UCSD-AML1 (cell line): ENCODE measurements around the gene CDH20.

ENCODE experiments used
- DNase-seq: peaks from one replicate; lab custom pipeline; 2025; ENCODE audit not compliant: unreplicated experiment; lab: John Stamatoyannopoulos, UW

CDH20 gene

DNA sequence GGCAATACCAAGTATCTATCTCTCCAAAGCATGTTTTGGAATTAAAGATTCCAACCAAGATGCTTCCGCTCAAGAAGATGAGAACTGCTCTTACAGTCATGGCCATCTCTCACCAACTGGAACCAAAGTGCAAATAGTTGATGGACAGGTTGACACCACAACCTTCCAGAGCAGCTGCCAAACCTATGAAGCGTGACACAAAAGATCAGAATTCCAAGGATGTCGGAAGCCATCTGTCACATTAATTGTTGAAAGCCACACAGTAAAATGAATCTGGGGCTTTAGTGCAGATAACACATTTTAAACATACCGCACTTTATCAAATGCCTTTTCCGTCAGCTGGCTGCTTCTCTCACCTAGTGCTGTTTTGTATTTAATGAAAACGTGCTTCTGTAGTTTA, 195.7 kb downstream of the CDH20 start:
- DNase-seq = no peak

DNA sequence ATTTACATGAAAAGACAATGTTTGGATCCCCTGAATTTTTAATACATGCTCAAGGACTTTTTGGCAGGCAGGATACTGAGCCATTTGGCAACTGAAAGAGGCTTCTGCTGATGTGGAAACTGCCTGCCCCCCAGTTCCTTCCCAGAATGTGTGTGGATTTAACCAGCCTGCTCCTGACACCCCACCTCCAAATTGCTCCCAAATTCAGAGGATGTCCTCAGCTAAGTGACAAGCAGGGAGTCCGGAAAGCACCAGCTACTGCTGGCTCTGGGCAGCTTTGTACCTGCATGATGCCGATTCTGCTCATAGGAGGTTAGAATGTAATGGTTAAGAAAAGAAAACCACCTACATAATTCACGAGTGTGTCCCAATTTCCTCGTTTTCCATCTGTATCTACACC, 197.5 kb downstream of the CDH20 start:
- no peak for DNase-seq

DNA sequence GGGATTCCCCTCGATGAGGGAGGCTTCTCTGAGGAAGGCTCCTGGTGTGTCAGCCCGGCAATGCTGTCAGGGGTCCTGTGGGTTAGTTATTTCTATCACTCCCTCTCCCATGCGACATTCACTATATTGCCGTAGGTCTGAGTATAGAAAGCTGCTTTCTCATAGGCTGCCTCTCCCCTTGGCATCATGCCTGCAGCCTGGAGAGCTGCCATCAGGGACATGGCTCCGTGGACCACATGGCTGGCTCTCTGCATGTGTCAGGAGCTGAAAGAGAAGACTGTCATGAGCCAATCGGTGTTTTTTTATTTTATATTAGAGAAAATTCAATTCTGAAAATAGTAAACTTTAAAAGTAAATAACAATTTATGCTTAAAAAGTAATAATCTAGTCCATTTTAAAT, 198.0 kb downstream of the CDH20 start:
- no peak for DNase-seq

DNA sequence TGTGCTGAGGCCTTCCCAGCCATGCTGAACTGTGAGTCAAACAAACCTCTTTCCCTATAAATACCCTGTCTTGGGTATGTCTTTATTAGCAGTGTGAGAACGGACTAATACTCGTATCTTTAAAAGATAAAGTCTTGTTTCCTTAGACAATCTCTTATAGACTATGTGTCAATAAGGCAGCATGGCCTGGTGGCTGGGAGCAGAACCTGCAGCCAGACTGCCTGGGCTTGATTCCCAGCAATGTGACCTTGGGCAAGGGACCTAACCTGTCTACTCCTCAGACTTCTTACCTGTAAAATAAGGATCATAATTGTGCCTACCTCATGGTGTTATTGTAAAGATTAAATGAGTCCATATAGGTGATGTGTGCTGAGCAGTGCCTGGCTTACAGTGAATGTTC, 198.7 kb downstream of the CDH20 start:
- no peak for DNase-seq

DNA sequence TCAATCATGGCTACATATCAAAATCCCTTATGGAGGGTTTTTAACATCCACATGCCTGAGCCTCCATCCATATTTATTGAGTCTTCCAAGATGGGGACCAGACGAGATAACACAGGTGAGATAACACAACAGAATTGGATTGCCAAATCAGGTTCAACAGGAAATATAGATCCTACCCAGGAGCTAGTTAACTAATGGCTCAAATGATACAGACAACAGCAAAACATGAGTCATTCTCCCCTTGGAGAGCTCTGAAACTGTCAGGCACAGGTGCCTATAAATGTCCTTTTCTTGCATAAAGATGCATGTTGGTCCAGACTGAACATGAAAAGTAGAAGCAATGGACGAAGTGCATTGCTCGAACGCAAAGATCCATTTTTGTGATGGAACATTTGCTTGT, 202.2 kb downstream of the CDH20 start:
- DNase-seq = no peak

DNA sequence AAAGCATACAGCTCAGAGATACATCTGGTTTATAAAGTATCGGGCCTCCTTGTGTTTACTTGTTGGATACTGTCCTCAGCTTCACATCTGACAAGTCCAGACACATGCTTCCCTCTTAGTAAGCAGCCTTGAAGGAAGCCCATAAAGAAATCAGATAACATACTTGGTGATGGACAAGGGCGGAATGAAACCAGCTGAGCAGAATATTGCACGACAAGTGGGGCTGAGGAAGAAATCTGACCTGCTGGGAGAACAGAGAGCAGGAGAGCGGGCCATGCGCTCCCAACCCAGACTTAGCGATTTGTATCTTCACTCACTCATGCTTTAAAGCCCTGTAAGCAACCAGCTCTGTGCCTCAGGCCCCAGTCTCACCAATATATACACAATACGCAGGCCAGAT, 208.4 kb downstream of the CDH20 start:
- DNase-seq = no peak

DNA sequence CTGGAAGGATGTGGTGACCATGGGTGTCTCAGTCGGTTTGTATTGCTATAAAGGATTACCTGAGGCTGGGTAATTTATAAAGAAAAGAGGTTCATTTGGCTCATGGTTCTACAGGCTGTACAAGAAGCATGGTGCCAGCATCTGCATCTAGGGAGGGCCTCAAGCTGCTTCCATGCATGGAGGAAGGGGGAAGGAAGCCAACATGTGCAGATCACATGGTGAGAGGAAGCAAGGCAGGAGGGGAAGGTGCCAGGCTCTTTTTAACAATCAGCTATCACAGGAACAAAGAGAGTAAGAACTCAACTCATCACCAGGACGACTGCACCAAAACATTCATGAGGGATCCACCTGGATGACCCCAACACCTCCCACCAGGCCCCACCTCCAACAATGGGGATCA, 209.4 kb downstream of the CDH20 start:
- no peak for DNase-seq

DNA sequence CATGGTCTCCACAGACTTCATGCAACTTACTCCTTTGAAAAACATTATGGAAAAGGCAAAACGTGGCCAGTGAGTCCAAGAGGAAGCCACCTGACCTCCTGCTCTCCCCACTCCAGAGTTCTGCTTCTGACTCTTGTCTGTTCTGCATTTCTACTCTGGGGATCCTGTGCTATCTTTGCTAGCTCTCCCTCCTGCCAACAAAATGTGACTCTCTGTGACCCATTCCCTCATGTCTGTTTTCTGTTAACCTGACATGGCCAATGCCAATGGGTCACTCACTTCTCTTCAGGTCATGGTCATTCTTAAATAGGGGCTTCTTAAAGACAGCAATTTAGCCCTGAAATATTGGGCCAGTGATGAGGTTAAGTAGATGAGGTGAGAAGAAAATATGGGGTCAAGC, 210.3 kb downstream of the CDH20 start:
- no peak for DNase-seq

DNA sequence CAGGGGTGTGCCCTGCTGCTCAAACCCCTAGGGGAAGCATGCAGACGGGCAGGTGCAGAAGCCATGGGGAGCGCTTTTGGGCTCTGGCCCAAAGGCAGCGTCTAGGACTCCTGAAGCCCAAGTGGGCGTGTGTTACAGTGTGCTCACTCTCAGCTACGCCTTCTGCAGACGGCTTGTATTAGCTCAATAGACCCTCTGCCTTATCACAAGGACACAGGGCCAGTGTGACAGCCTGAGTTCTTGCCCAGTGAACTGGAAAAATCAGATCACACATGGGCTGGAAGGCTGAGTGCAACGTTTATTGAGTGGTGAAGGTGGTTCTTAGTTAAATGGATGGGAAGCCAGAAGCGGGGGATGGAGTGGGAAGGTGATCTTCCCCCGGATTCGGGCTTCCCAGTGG, 210.9 kb downstream of the CDH20 start:
- no peak for DNase-seq

DNA sequence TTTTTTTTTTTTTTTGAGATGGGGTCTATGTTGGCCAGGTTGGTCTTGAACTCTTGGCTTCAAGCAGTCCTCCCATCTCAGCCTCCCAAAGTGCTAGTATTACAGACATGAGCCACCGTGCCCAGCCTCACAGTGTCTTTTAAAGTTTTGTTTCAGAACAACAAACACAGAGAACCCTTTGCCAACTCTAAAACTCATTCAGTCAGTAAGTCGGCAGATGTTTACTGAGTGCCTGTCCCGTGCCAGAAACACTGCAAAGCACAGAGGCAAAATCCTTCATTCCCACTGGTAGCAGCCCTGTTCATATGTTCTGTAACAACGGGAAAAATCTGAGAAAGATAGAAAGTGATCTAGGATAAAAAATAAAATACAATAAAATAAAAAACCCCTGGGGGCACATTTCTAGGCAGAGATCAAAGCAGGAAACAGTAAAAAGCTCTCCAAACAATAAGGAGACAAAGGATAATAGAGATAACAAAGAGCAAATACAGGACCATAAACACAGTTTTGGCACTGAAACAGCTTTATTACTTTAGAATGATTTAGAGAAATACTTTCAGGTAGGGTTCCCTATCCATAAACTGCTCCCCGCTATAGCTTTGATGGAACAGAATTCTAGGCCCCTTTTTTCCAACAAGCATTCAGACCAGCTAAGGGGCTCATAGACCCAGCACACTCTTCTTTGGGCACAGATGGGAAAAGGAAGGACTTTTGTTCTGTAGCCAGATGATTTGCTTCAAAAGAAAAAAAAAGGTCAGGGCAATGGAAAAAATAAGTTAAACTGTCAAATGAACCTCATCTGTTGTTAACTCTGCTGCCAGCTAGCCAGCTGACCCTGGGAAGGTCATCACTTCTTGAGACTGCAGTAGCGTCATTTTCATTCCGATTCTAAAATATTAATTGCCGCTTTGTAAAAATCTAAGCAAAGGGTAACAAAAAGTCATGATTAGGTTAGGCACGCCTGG, 212.3 kb downstream of the CDH20 start:
- no peak for DNase-seq

DNA sequence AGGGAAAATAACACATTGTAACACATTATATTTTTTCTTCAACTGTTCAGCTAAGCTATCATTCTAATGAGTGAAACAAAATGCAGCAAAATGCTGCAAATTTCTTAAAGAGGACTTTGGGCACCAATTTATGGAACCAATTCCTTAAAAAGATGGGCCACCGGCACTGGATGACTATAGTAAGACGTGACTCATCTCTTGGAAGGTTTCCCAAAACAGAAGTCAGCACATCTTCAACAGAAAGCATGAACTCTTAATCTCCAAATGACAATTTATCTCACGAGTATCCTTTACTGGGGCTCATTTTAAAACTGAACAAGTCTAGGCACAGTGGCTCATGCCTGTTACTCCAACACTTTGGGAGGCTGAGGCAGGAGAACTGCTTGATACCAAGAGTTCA, 213.4 kb downstream of the CDH20 start:
- no peak for DNase-seq

DNA sequence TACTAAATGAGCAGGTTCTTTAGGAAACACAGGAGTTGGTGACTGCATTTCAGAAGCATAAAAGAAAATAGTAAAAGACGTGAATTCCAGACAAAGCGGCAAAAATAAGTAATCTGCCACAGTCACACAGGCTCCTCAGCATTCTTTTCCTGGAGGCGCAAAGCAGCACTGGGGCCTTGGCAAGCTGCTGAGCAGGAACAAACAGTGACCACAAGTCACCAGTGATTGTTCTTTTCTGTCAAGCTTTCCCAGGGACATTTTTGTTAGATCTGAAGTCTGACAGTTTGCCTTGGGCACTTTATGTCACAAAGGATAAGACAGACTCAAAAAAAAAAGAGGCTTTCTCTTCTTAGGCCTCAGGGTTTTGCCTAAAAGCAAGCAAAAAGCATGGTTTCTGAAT, 216.2 kb downstream of the CDH20 start:
- no peak for DNase-seq

DNA sequence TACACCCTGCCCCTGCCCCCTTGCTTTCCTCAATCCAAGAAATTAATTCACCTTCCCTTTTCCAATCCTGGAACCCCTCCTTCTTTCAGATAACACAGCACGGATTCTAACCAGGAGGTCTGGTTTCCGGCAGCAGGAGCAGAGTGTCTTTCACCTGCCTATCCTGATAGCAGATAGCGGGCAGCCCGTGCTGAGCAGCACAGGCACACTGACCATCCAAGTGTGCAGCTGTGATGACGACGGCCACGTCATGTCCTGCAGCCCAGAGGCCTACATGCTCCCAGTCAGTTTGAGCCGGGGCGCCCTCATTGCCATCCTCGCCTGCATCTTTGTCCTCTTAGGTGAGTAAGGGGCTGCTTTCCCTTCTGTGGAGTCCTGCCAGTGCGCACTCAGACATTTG, 216.7 kb downstream of the CDH20 start:
- DNase-seq = no peak

DNA sequence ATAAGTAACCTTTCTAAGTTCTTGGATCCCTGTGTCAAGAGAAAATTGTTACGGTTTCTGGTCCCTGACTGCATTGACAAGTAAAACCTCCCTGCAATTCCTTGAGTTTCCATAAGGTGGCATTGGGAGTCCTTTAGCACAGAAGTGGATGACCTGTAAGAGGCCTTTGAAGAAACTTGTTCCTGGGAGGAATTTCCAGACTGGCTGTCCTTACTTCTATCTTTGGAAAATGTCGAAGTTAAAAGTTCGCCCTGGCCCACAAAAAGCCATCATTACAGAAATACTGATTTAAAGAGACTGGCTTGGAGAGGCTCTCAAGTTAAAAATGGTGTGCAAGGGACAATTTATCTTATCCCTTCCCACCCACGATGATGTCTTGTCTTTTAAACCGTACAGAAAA, 218.4 kb downstream of the CDH20 start:
- no peak for DNase-seq

DNA sequence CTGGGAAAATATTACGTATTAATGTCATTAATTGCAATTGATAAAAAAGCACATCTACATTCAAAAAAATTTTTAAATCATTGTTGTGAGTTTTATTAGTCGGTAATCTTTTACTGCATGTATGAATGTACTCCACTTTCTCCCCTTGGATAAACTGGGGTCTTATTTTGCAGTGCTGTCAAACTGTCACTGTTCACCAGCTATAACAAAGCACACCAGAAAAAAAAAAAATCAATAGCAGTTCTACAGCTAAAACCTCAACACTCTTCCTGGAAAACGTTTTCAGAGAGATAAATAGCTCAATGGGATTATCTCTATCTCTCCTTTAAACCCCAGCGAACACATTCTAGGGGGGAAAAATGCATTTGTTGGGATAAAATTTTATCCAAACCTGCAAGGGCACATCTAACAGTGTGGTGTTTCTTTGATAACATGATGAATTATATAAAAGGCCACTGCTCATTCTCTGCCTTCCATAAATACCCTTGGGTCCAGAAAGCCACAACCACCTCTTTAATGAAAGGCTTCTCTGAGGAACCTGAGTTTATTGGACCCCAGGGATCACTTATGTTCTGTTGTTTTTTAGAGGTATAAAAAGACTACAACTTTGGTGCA, 219.9 kb downstream of the CDH20 start:
- no peak for DNase-seq

DNA sequence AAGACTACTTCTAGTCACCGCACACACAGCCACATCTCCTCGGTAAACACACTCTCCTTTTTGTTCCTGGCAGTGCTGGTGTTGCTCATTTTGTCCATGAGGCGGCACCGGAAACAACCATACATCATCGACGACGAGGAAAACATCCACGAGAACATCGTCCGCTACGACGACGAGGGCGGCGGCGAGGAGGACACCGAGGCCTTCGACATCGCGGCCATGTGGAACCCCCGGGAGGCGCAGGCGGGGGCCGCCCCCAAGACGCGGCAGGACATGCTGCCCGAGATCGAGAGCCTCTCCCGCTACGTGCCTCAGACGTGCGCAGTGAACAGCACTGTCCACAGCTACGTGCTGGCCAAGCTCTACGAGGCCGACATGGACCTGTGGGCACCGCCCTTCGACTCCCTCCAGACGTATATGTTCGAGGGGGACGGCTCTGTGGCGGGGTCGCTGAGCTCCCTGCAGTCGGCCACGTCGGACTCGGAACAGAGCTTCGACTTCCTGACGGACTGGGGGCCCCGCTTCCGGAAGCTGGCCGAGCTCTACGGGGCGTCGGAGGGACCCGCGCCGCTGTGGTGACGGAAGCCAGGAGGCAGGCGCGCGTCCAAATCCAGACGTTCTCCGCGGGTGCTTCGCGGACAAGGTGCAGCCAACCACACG, 221.0 kb downstream of the CDH20 start:
- DNase-seq = no peak

DNA sequence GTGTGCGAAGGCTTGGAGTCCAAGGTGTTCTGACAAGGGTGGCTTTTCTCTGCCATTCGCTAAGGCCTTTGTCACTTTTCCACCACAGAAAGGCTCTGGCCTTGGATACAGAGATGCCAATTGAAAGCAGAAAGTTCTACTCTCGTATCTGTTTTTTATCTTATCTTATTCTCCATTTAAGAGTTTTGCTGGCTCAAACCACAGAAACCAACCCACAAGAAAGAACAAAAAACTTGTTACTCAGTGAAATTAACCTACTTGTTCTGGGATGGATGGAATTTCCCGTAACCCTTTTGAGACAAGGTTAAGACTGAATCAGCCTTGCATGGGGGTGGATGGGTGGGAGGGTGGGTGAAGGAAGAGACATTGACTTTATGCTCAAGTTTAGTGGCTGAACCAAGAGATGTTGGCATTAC, 221.7 kb downstream of the CDH20 start:
- DNase-seq = no peak

DNA sequence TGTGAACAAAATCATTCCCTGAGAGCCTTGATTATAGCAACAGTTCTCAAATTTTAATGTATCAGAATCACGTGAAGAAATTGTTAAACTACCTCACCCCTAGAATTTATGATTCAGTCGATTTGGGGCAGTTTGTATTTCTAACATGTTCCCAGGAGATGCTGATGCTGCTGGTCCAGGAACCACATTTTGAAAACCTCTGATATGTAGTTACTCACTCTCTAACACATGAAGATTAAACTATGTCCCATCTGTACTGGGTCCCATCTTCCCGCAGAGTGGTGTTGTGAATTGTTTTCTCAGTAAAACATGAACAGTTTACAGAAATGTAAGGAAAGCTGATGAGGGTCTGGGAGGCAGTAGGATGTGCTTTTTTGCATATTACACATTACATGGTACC, 223.1 kb downstream of the CDH20 start:
- DNase-seq = no peak

DNA sequence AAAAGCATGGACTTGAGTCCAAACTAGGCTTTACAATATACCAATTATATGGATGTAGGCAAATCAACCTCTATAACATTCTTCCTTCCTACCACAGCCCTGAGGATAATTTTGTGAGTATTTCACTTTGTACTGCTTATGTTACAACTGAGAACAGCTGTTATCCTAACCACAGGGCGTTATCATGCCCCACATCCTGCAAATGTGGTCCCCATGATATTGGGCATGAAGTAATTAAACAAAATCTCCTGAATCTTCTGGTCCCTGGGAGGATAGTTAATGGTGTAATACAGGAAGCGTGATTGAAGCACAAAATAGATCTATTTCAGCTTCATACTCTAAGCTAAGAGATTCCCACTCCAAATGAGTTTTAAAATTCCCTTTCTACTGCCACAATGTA, 223.6 kb downstream of the CDH20 start:
- DNase-seq = no peak

DNA sequence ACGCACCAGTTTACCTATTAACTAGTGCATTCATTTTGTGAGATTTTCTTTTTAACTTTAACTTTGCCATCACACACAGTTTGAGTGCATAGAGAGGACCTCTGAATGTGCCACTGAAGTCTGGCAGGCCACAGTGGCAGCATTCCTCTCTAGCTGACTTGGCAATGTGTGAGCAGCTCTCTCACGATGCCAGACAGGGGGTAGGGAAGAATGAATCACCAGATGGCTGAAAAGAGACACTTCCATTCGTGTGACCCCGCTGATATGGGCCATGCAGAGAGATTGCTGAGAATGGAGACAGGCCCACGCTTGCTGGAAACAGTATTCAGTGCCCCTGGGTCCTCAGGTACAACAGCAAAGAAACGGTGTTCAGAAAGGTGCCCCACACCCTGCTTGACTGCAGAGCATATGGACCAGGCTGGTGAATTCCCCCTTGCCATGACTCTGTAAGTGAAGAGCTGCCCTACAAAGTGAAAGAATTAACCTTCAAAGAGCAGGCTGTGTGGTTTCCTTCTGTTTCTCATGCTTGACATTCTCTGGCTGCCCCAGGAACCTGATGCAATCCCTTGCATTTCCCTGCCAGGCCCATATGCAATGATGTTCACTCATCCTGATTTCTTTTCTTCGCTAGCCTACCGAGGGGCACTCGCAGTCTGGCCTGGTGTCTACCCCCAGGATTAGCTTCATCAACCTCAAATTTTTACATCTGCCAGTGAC, 236.1 kb downstream of the CDH20 start:
- no peak for DNase-seq

DNA sequence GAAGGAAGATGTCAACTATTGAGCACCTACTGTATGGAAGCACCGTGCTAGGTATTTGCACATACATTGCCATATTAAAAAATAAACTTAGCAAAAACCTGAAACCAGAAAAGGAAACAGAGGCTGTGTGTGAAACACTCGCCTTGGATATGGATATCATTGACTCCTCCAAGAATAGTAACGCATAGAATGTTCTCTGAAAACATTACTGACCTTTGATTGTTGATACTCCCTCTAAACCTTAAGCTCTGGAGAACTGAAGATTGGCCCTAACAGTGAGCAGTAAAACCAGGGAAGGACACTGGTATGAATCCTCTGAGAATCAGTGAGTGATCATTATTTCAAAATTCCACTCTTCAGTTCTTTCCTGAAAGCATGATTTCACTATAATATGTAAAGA, 236.8 kb downstream of the CDH20 start:
- DNase-seq = no peak
